Measurements from ENCODE around the gene KIR2DL4.
"Not testable (repeated sequence)": the region's sequence is repeated elsewhere in the genome, so short reads cannot be mapped to it uniquely, and the experiment has no call there.

The KIR2DL4 gene

GRCh38 chr19:54803410-54803809, at the start of gene KIR2DL4:
KIR2DL4 (plus strand) TSS chr19:54803610; CDS start chr19:54803652, 42 bp downstream.
- Histone ChIP-seq H3K4me2 (no peak within 1 kb of the TSS), H3K36me3 (ENCODE audit: insufficient read depth) (no peaks in the 10 kb centered on the region), H3K79me2 (ENCODE audit: insufficient read depth, low read depth) (no peaks in the 10 kb centered on the region), H3K4me1 (ENCODE audit: low read depth, poor library complexity, severe bottlenecking) (no peaks in the 10 kb centered on the region), H3K27me3 (ENCODE audit: insufficient read depth, low read depth) (peaks cover 22% of the 10 kb centered on the region; the same call in 1 of the 2 replicates), H4K20me1 (ENCODE audit: insufficient read depth) (no peaks in the 10 kb centered on the region), H3K27ac (no peak within 1 kb of the TSS), H3K4me3 (IDR thresholded peaks at IDR 0.05; ENCODE audit: insufficient read depth, low read depth, low read length) (no peak within 1 kb of the TSS), H3K9ac (no peak within 1 kb of the TSS), H2AFZ (ENCODE audit: low read depth) (no peak within 1 kb of the TSS)
- no peak for TF ChIP-seq CTCF (conservative IDR thresholded peaks at IDR 0.05; ENCODE audit: low read depth, low read length)

GRCh38 chr19:54756204-54757110, 47.0 kb upstream of the KIR2DL4 start:
- not testable (repeated sequence) for H3K4me2 ChIP-seq; H2AFZ ChIP-seq (ENCODE audit: low read depth); H3K9ac ChIP-seq; H3K4me3 ChIP-seq (IDR thresholded peaks at IDR 0.05; ENCODE audit: insufficient read depth, low read depth, low read length); H4K20me1 ChIP-seq (ENCODE audit: insufficient read depth); H3K4me1 ChIP-seq (ENCODE audit: low read depth, poor library complexity, severe bottlenecking); H3K27me3 ChIP-seq (ENCODE audit: insufficient read depth, low read depth); H3K36me3 ChIP-seq (ENCODE audit: insufficient read depth); H3K27ac ChIP-seq; H3K79me2 ChIP-seq (ENCODE audit: insufficient read depth, low read depth)

- H3K4me3 ChIP-seq (IDR thresholded peaks at IDR 0.05; ENCODE audit: insufficient read depth, low read depth, low read length); H3K36me3 ChIP-seq (ENCODE audit: insufficient read depth); H3K9ac ChIP-seq; H3K27ac ChIP-seq; H3K79me2 ChIP-seq (ENCODE audit: insufficient read depth, low read depth); H4K20me1 ChIP-seq (ENCODE audit: insufficient read depth); H3K27me3 ChIP-seq (ENCODE audit: insufficient read depth, low read depth); H2AFZ ChIP-seq (ENCODE audit: low read depth); H3K4me2 ChIP-seq; H3K4me1 ChIP-seq (ENCODE audit: low read depth, poor library complexity, severe bottlenecking): not testable (repeated sequence)
Observed at GRCh38 chr19:54758577-54758976, 44.8 kb upstream of the KIR2DL4 start.

GRCh38 chr19:54764219-54764618, 39.2 kb upstream of the KIR2DL4 start:
- H3K9ac ChIP-seq; H2AFZ ChIP-seq (ENCODE audit: low read depth); H3K4me2 ChIP-seq; H3K4me3 ChIP-seq (IDR thresholded peaks at IDR 0.05; ENCODE audit: insufficient read depth, low read depth, low read length); H4K20me1 ChIP-seq (ENCODE audit: insufficient read depth); H3K79me2 ChIP-seq (ENCODE audit: insufficient read depth, low read depth); H3K4me1 ChIP-seq (ENCODE audit: low read depth, poor library complexity, severe bottlenecking); H3K36me3 ChIP-seq (ENCODE audit: insufficient read depth); H3K27ac ChIP-seq: not testable (repeated sequence)
- peaks cover 17% of the 10 kb centered on the region; the same call in 1 of the 2 replicates for H3K27me3 ChIP-seq (ENCODE audit: insufficient read depth, low read depth)

GRCh38 chr19:54766464-54766863, 36.9 kb upstream of the KIR2DL4 start:
- H3K36me3 ChIP-seq (ENCODE audit: insufficient read depth); H3K4me1 ChIP-seq (ENCODE audit: low read depth, poor library complexity, severe bottlenecking); H2AFZ ChIP-seq (ENCODE audit: low read depth); H3K79me2 ChIP-seq (ENCODE audit: insufficient read depth, low read depth); H3K27ac ChIP-seq; H3K9ac ChIP-seq; H3K4me3 ChIP-seq (IDR thresholded peaks at IDR 0.05; ENCODE audit: insufficient read depth, low read depth, low read length); H4K20me1 ChIP-seq (ENCODE audit: insufficient read depth); H3K4me2 ChIP-seq: not testable (repeated sequence)
- peaks cover 15% of the 10 kb centered on the region; the same call in 1 of the 2 replicates for H3K27me3 ChIP-seq (ENCODE audit: insufficient read depth, low read depth)

- not testable (repeated sequence) for H3K79me2 ChIP-seq (ENCODE audit: insufficient read depth, low read depth); H2AFZ ChIP-seq (ENCODE audit: low read depth); H4K20me1 ChIP-seq (ENCODE audit: insufficient read depth); H3K4me2 ChIP-seq; H3K36me3 ChIP-seq (ENCODE audit: insufficient read depth); H3K27ac ChIP-seq; H3K27me3 ChIP-seq (ENCODE audit: insufficient read depth, low read depth); H3K4me3 ChIP-seq (IDR thresholded peaks at IDR 0.05; ENCODE audit: insufficient read depth, low read depth, low read length); H3K9ac ChIP-seq; H3K4me1 ChIP-seq (ENCODE audit: low read depth, poor library complexity, severe bottlenecking)
Observed at GRCh38 chr19:54769646-54770045, 33.8 kb upstream of the KIR2DL4 start, which contains the start of gene KIR2DL1. KIR2DL1 (plus strand) TSS chr19:54769793; CDS start chr19:54769851, 58 bp downstream.

GRCh38 chr19:54770511-54770910, 32.9 kb upstream of the KIR2DL4 start:
- H3K27me3 ChIP-seq (ENCODE audit: insufficient read depth, low read depth); H3K9ac ChIP-seq; H3K4me2 ChIP-seq; H3K79me2 ChIP-seq (ENCODE audit: insufficient read depth, low read depth); H3K4me3 ChIP-seq (IDR thresholded peaks at IDR 0.05; ENCODE audit: insufficient read depth, low read depth, low read length); H3K36me3 ChIP-seq (ENCODE audit: insufficient read depth); H3K27ac ChIP-seq; H4K20me1 ChIP-seq (ENCODE audit: insufficient read depth); H2AFZ ChIP-seq (ENCODE audit: low read depth); H3K4me1 ChIP-seq (ENCODE audit: low read depth, poor library complexity, severe bottlenecking): not testable (repeated sequence)

- not testable (repeated sequence) for H3K27ac ChIP-seq; H2AFZ ChIP-seq (ENCODE audit: low read depth); H3K4me1 ChIP-seq (ENCODE audit: low read depth, poor library complexity, severe bottlenecking); H3K36me3 ChIP-seq (ENCODE audit: insufficient read depth); H3K9ac ChIP-seq; H3K27me3 ChIP-seq (ENCODE audit: insufficient read depth, low read depth); H3K4me3 ChIP-seq (IDR thresholded peaks at IDR 0.05; ENCODE audit: insufficient read depth, low read depth, low read length); H4K20me1 ChIP-seq (ENCODE audit: insufficient read depth); H3K79me2 ChIP-seq (ENCODE audit: insufficient read depth, low read depth); H3K4me2 ChIP-seq
Observed at GRCh38 chr19:54771018-54771960, 32.1 kb upstream of the KIR2DL4 start.

- not testable (repeated sequence) for H3K4me3 ChIP-seq (IDR thresholded peaks at IDR 0.05; ENCODE audit: insufficient read depth, low read depth, low read length); H3K4me1 ChIP-seq (ENCODE audit: low read depth, poor library complexity, severe bottlenecking); H3K9ac ChIP-seq; H3K27ac ChIP-seq; H3K36me3 ChIP-seq (ENCODE audit: insufficient read depth); H4K20me1 ChIP-seq (ENCODE audit: insufficient read depth); H2AFZ ChIP-seq (ENCODE audit: low read depth); H3K79me2 ChIP-seq (ENCODE audit: insufficient read depth, low read depth); H3K4me2 ChIP-seq
- peaks cover 16% of the 10 kb centered on the region; the same call in 1 of the 2 replicates for H3K27me3 ChIP-seq (ENCODE audit: insufficient read depth, low read depth)
Observed at GRCh38 chr19:54772666-54773065, 30.7 kb upstream of the KIR2DL4 start.

Measured in KMS-11 (cell line).